Spleen (tissue), 11 donors: ENCODE data around the gene ATXN1. TPM values are rescaled to one million over a fixed set of nuclear protein-coding genes. Genes with fewer than 3 reads are reported as not detected.

Experiments
- DNase-seq: peaks from one replicate; pipeline ENCODE4 v3.0.0-alpha.2; 2020
- H3K27ac ChIP-seq, 8 donors: fragments of 200-600 bp; sonication (generic) in 7 of 8; 1 replicate in 4 of 8; 2 replicates in 4 of 8; pipeline versions ENCODE4 v1.5.0 to v1.8.0; 2016 to 2021; ENCODE audit warnings: inconsistent platforms in 4 of 8, mild to moderate bottlenecking in 4 of 8, moderate library complexity in 1 of 8
- H3K27me3 ChIP-seq, 7 donors: fragments of 200-600 bp; sonication (generic) in 6 of 7; replicated peaks in 1 of 7; 1 replicate in 4 of 7; 2 replicates in 3 of 7; pipeline versions ENCODE4 v1.5.0 to v1.8.0; 2016 to 2021; ENCODE audit warnings: inconsistent platforms in 3 of 7, mild to moderate bottlenecking in 1 of 7
- H3K36me3 ChIP-seq, 6 donors: fragments of 200-600 bp; sonication (generic) in 5 of 6; 1 replicate in 4 of 6; 2 replicates in 2 of 6; pipeline versions ENCODE4 v1.5.0 to v1.8.0; 2016 to 2021; ENCODE audit warnings: inconsistent platforms in 2 of 6
- H3K4me1 ChIP-seq, 6 donors: fragments of 200-600 bp; sonication (generic) in 5 of 6; 1 replicate in 3 of 6; 2 replicates in 3 of 6; pipeline versions ENCODE4 v1.5.0 to v1.8.0; 2016 to 2021; ENCODE audit warnings: inconsistent platforms in 3 of 6
- H3K4me3 ChIP-seq, 8 donors: fragments of 200-600 bp; sonication (generic) in 7 of 8; 1 replicate in 4 of 8; 2 replicates in 4 of 8; pipeline versions ENCODE4 v1.5.0 to v1.8.0; 2016 to 2021; ENCODE audit warnings: inconsistent platforms in 4 of 8, mild to moderate bottlenecking in 4 of 8, moderate library complexity in 2 of 8
- H3K9me3 ChIP-seq, 8 donors: fragments of 200-600 bp; sonication (generic) in 7 of 8; 1 replicate in 4 of 8; 2 replicates in 4 of 8; pipeline versions ENCODE4 v1.5.0 to v1.8.0; 2016 to 2021; ENCODE audit warnings: inconsistent platforms in 4 of 8
- CTCF ChIP-seq, 11 experiments: fragments of 200-600 bp in 7 of 11; fragments of 450-650 bp in 4 of 11; sonication (generic) in 4 of 11; IDR thresholded peaks in 8 of 11; conservative IDR thresholded peaks in 3 of 11; 1 replicate in 7 of 11; 2 replicates in 4 of 11; pipeline versions ENCODE4 v1.4.0 to v1.8.0; 2016 to 2021; ENCODE audit warnings: antibody characterized with exemption in 11 of 11, inconsistent platforms in 4 of 11, mild to moderate bottlenecking in 1 of 11
- POLR2A ChIP-seq, 3 donors: fragments of 450-650 bp; IDR thresholded peaks; one replicate each; pipeline ENCODE4 v1.5.1; 2017; ENCODE audit warnings: antibody characterized with exemption in 3 of 3, mild to moderate bottlenecking in 1 of 3
- POLR2AphosphoS5 ChIP-seq, 3 donors: sonication (generic); formaldehyde crosslinking; IDR thresholded peaks; one replicate each; pipeline ENCODE4 v1.5.1; 2017; ENCODE audit warnings: antibody characterized with exemption in 3 of 3
- WGBS, 5 donors: extraction: QIAGEN DNeasy Blood & Tissue Kit in 3 of 5; methylation state at CpG; one replicate each; pipeline versions ENCODE4 v1.1.5 to v1.1.7; 2013 to 2018; 5-methylcytosine and 5-hydroxymethylcytosine counted together
- intact Hi-C: fragments of 100-400 bp; cut with DNase I; formaldehyde crosslinking; loops from one replicate; pipeline ENCODE4 v1.15.0; 2023; ENCODE audit warnings: low total_unique reads
- polyA plus RNA-seq, 3 donors: library from polyadenylated mRNA; stranded (reverse); fragments of 200-250 nt; gene quantifications; one replicate each; pipeline ENCODE4 v1.2.1, GENCODE V29; 2013
- total RNA-seq, 7 donors: library from RNA; depleted of rRNA in 3 of 7; stranded (reverse); fragments of >200 nt in 3 of 7; fragmentation: NEBNext Ultra II Directional in 4 of 7; extraction: Animal tissue kit (Norgen Biotek cat#: 25700) in 4 of 7; gene quantifications; one replicate each; pipeline versions ENCODE4 v1.1.0 to v1.2.1, GENCODE V29; 2016 to 2021
- donor health status: healthy with polysubstance abuse.
- donor health status: DM: no; HTN: no; CAD: no; lungs with moderate emphysema.
- donor health status: DM: no; HTN: no; CAD: no.
- donor health status: Bipolar disorder and iron deficiency.
- donor health status: healthy.
- donor health status: DM: no; HTN: no; CAD: no.
- donor health status: DM: yes; HTN: yes; CAD: no.

Gene ATXN1
- total and polyA plus RNA-seq, 10 donors: 3.5 to 123 (median 73.9) TPM

- H3K9me3 ChIP-seq: no peaks in the 10 kb centered on the region
- peaks cover 0 to 25% (median 0%) of the 10 kb centered on the region in 6 donors for H3K36me3 ChIP-seq
- no peak for DNase-seq
- no peak overlapping the region for H3K4me3 ChIP-seq
- H3K27ac ChIP-seq: no peak overlapping the region
- no peak for TF ChIP-seq POLR2AphosphoS5 (IDR thresholded peaks at IDR 0.05)
- no peak for TF ChIP-seq POLR2A (IDR thresholded peaks at IDR 0.05)
- TF ChIP-seq CTCF (IDR thresholded peaks at IDR 0.05 in 8 of 11, conservative IDR thresholded peaks at IDR 0.05 in 3 of 11): no peak
- H3K27me3 ChIP-seq: no peaks in the 10 kb centered on the region
- H3K4me1 ChIP-seq: peaks cover 0 to 6% (median 0%) of the 10 kb centered on the region in 6 donors
- WGBS, 5 donors: 82 to 96% (median 93%) methylated on average over 4 of the region's 4 CpGs
- intact Hi-C loops: no loop called here
These were observed 152.8 kb downstream of the ATXN1 start for GRCh38 chr6:16608444-16608843.

- H3K4me3 ChIP-seq: no peak overlapping the region
- intact Hi-C loops: no loop called here
- TF ChIP-seq POLR2AphosphoS5 (IDR thresholded peaks at IDR 0.05) (no peak), POLR2A (IDR thresholded peaks at IDR 0.05) (no peak), CTCF (IDR thresholded peaks at IDR 0.05 in 8 of 11, conservative IDR thresholded peaks at IDR 0.05 in 3 of 11) (no peak)
- DNase-seq: no peak
- peaks cover 0 to 22% (median 7%) of the 10 kb centered on the region in 6 donors for H3K4me1 ChIP-seq
- H3K27me3 ChIP-seq: no peaks in the 10 kb centered on the region
- 69 to 83% (median 75%) methylated on average over 3 of the region's 3 CpGs for WGBS, 5 donors
- no peaks in the 10 kb centered on the region for H3K9me3 ChIP-seq
- H3K27ac ChIP-seq: no peak overlapping the region
- H3K36me3 ChIP-seq: peaks cover 0 to 20% (median 0%) of the 10 kb centered on the region in 6 donors
These were observed 159.2 kb downstream of the ATXN1 start for GRCh38 chr6:16602035-16602434.

- Histone ChIP-seq H3K27me3 (no peaks in the 10 kb centered on the region), H3K4me3 (no peak overlapping the region), H3K4me1 (peaks cover 0 to 24% (median 10%) of the 10 kb centered on the region in 6 donors), H3K27ac (no peak overlapping the region), H3K9me3 (no peaks in the 10 kb centered on the region), H3K36me3 (peaks cover 0 to 24% (median 0%) of the 10 kb centered on the region in 6 donors)
- DNase-seq: no peak
- WGBS, 5 donors: 94 to 97% (median 96%) methylated on average over 4 of the region's 4 CpGs
- intact Hi-C loops: no loop called here
- TF ChIP-seq CTCF (IDR thresholded peaks at IDR 0.05 in 8 of 11, conservative IDR thresholded peaks at IDR 0.05 in 3 of 11): no peak
These were observed 160.6 kb downstream of the ATXN1 start for GRCh38 chr6:16600701-16601100.

GRCh38 chr6:16600026-16600425 is 161.2 kb downstream of the ATXN1 start:
- WGBS, 5 donors: 69 to 77% (median 75%) methylated on average over 3 of the region's 3 CpGs
- DNase-seq: no peak
- Histone ChIP-seq H3K27me3 (no peaks in the 10 kb centered on the region), H3K4me1 (peaks cover 0 to 31% (median 16%) of the 10 kb centered on the region in 6 donors), H3K27ac (no peak overlapping the region), H3K36me3 (peaks cover 0 to 24% (median 0%) of the 10 kb centered on the region in 6 donors), H3K9me3 (no peaks in the 10 kb centered on the region), H3K4me3 (no peak overlapping the region)
- no peak for TF ChIP-seq POLR2A (IDR thresholded peaks at IDR 0.05)
- TF ChIP-seq CTCF (IDR thresholded peaks at IDR 0.05 in 8 of 11, conservative IDR thresholded peaks at IDR 0.05 in 3 of 11): no peak
- no peak for TF ChIP-seq POLR2AphosphoS5 (IDR thresholded peaks at IDR 0.05)
- intact Hi-C loops: no loop called here
